GM23338 (cell line): ENCODE results near the gene VWA7. TPM values are rescaled to one million over a fixed set of nuclear protein-coding genes. Genes with fewer than 3 reads are reported as not detected.

Source experiments
- ATAC-seq: fragments of 200-7000 bp; cut with Tn5 transposase; 3 replicates; pipeline ENCODE4 v1.9.1; 2020
- DNase-seq: peaks from one replicate; pipeline ENCODE4 v3.0.0-alpha.2; 2015; ENCODE audit warnings: low spot score
- H2AFZ ChIP-seq: fragments of 200-600 bp; sonication (generic); 2 replicates; pipeline ENCODE4 v1.8.0; 2016; ENCODE audit warnings: antibody characterized with exemption, mild to moderate bottlenecking, moderate library complexity
- H3F3A ChIP-seq: fragments of 200-600 bp; sonication (generic); replicated peaks from 2 replicates; pipeline ENCODE4 v1.8.0; 2017; ENCODE audit warnings: antibody characterized with exemption, mixed run types, low read depth
- H3K27ac ChIP-seq: fragments of 200-600 bp; sonication (generic); 2 replicates; pipeline ENCODE4 v1.6.1; 2016; ENCODE audit warnings: low read depth
- H3K27me3 ChIP-seq: fragments of 200-600 bp; sonication (generic); 2 replicates; pipeline ENCODE4 v1.8.0; 2016; ENCODE audit warnings: mild to moderate bottlenecking, mixed run types, moderate library complexity; ENCODE audit not compliant: insufficient read depth
- H3K36me3 ChIP-seq: fragments of 200-600 bp; sonication (generic); 2 replicates; pipeline ENCODE4 v1.8.0; 2016; ENCODE audit warnings: mild to moderate bottlenecking; ENCODE audit not compliant: insufficient read depth
- H3K4me1 ChIP-seq: fragments of 200-600 bp; sonication (generic); 2 replicates; pipeline ENCODE4 v1.8.0; 2016; ENCODE audit warnings: mild to moderate bottlenecking, moderate library complexity; ENCODE audit not compliant: insufficient read depth
- H3K4me2 ChIP-seq: fragments of 200-600 bp; sonication (generic); 2 replicates; pipeline ENCODE4 v1.7.1; 2017; ENCODE audit warnings: mixed run types
- H3K4me3 ChIP-seq: fragments of 200-600 bp; sonication (generic); 2 replicates; pipeline ENCODE4 v1.6.1; 2016; ENCODE audit warnings: mixed run types
- H3K79me2 ChIP-seq: fragments of 200-600 bp; sonication (generic); replicated peaks from 2 replicates; pipeline ENCODE4 v1.8.0; 2017; ENCODE audit warnings: mild to moderate bottlenecking; ENCODE audit not compliant: insufficient read depth
- H3K9me2 ChIP-seq: fragments of 200-600 bp; sonication (generic); 2 replicates; pipeline ENCODE4 v1.8.0; 2017; ENCODE audit not compliant: insufficient read depth
- H4K20me1 ChIP-seq: fragments of 200-600 bp; sonication (generic); replicated peaks from 2 replicates; pipeline ENCODE4 v1.8.0; 2017; ENCODE audit warnings: mild to moderate bottlenecking; ENCODE audit not compliant: insufficient read depth
- H3K27ac Mint-ChIP-seq: 2 replicates; pipeline ENCODE4 v1.8.0; 2020; ENCODE audit warnings: inconsistent platforms, mild to moderate bottlenecking, moderate library complexity, mixed read lengths
- H3K27me3 Mint-ChIP-seq: 3 replicates; pipeline ENCODE4 v1.8.0; 2022; ENCODE audit warnings: low read depth, mild to moderate bottlenecking, moderate library complexity, mixed read lengths, inconsistent platforms; ENCODE audit not compliant: insufficient read depth, poor library complexity
- H3K36me3 Mint-ChIP-seq: 3 replicates; pipeline ENCODE4 v1.8.0; 2021; ENCODE audit warnings: low read depth, mild to moderate bottlenecking, inconsistent platforms, moderate library complexity, mixed read lengths
- H3K4me1 Mint-ChIP-seq: 3 replicates; pipeline ENCODE4 v1.8.0; 2020; ENCODE audit warnings: mild to moderate bottlenecking, inconsistent platforms, mixed read lengths
- H3K4me3 Mint-ChIP-seq: 3 replicates; pipeline ENCODE4 v1.8.0; 2021; ENCODE audit warnings: moderate library complexity, mild to moderate bottlenecking, inconsistent platforms, mixed read lengths
- H3K9me3 Mint-ChIP-seq: 3 replicates; pipeline ENCODE4 v1.8.0; 2020; ENCODE audit warnings: moderate library complexity, mild to moderate bottlenecking, inconsistent platforms, mixed read lengths
- CREB1 ChIP-seq: fragments of 250-450 bp; sonication (Bioruptor Pico); IDR thresholded peaks from 2 replicates; pipeline ENCODE4 v1.5.0; 2020; ENCODE audit warnings: low read depth, mild to moderate bottlenecking, moderate library complexity
- CTCF ChIP-seq, 2 experiments: fragments of 200-600 bp in 1 of 2; sonication (generic) in 1 of 2; conservative IDR thresholded peaks; 2 replicates each; pipeline versions ENCODE4 v1.5.1 to v1.6.1; 2016 to 2017; ENCODE audit warnings: antibody characterized with exemption in 2 of 2, low read depth in 2 of 2, mild to moderate bottlenecking in 2 of 2, moderate library complexity in 1 of 2
- EZH2phosphoT487 ChIP-seq: fragments of 200-600 bp; sonication (generic); IDR thresholded peaks from one replicate; pipeline ENCODE4 v1.8.1; 2018; ENCODE audit warnings: antibody characterized with exemption; ENCODE audit not compliant: unreplicated experiment
- JUNB ChIP-seq: IDR thresholded peaks from one replicate; pipeline ENCODE4 v1.6.1; 2016; ENCODE audit warnings: antibody characterized with exemption; ENCODE audit not compliant: unreplicated experiment
- STAT1 ChIP-seq: IDR thresholded peaks from one replicate; pipeline ENCODE4 v1.6.1; 2016; ENCODE audit warnings: antibody characterized with exemption; ENCODE audit not compliant: unreplicated experiment
- ZNF114 ChIP-seq: fragments of 250-450 bp; sonication (Bioruptor Pico); IDR thresholded peaks from 2 replicates; pipeline ENCODE4 v1.5.0; 2020; ENCODE audit warnings: mild to moderate bottlenecking, moderate library complexity
- ZNF331 ChIP-seq: fragments of 250-450 bp; sonication (Bioruptor Pico); IDR thresholded peaks from 2 replicates; pipeline ENCODE4 v1.5.0; 2020; ENCODE audit warnings: low read depth, mild to moderate bottlenecking, moderate library complexity
- ZNF462 ChIP-seq: fragments of 250-450 bp; sonication (Bioruptor Pico); IDR thresholded peaks from 2 replicates; pipeline ENCODE4 v1.5.0; 2020; ENCODE audit warnings: mild to moderate bottlenecking, moderate library complexity
- polyA plus RNA-seq: library from polyadenylated mRNA; unstranded; fragments of >200 nt; fragmentation: Nextera tagmentation; extraction: Ambion mirVana; gene quantifications from 2 replicates; pipeline ENCODE4 v1.2.1, GENCODE V29; 2016
- total RNA-seq: library from RNA; depleted of rRNA; stranded (reverse); fragments of >200 nt; shearing (Covaris generic); gene quantifications from 2 replicates; pipeline ENCODE4 v1.2.3, GENCODE V29; 2014

Gene VWA7
- total and polyA plus RNA-seq, 2 experiments from 2014 or later = 0.07 to 0.36 TPM

GRCh38 chr6:31791324-31792089, 14.4 kb upstream of the VWA7 start:
- Mint-ChIP-seq H3K4me1 (peaks cover 9% of the 10 kb centered on the region), H3K9me3 (no peaks in the 10 kb centered on the region), H3K27me3 (peaks cover 13% of the 10 kb centered on the region), H3K27ac (0 out of 2 replicates have a peak overlapping the region, but pooled peaks have one; percentile 14), H3K4me3 (no peak overlapping the region; the same call in 2 of the 3 replicates), H3K36me3 (peaks cover 47% of the 10 kb centered on the region)
- Histone ChIP-seq H3K79me2 (peaks cover 22% of the 10 kb centered on the region), H3K36me3 (peaks cover 14% of the 10 kb centered on the region), H3K4me2 (no peak overlapping the region), H3K27ac (no peak overlapping the region), H3K9me2 (no peaks in the 10 kb centered on the region), H3K4me1 (no peaks in the 10 kb centered on the region; the same call in 1 of the 2 replicates), H3K27me3 (no peaks in the 10 kb centered on the region), H3F3A (peaks cover 14% of the 10 kb centered on the region), H3K4me3 (no peak overlapping the region), H2AFZ (no peak overlapping the region), H4K20me1 (peaks cover 5% of the 10 kb centered on the region; the same call in 1 of the 2 replicates)
- TF ChIP-seq CREB1 (0 out of 2 replicates have a peak, but pooled peaks have one; percentile 21), ZNF331 (no peak), CTCF (conservative IDR thresholded peaks at IDR 0.05; ENCODE audit: low read depth in 2 of 2) (peak; percentile 61 to 75), STAT1 (no peak), ZNF462 (no peak), ZNF114 (no peak), JUNB (no peak), EZH2phosphoT487 (no peak)
- DNase-seq (peak; percentile 90), ATAC-seq (peak; percentile 57)
